SK-MEL-5 (cell line): ENCODE results near the gene GYS2. TPM values are rescaled to one million over a fixed set of nuclear protein-coding genes. Genes with fewer than 3 reads are reported as not detected.

ENCODE experiments used
- DNase-seq: peaks from one replicate; pipeline ENCODE4 v3.0.0-alpha.2; 2016; ENCODE audit warnings: low read depth, low spot score
- in situ Hi-C: cut with HindIII; loops from 2 replicates; pipeline ENCODE4 v1.10.0; 2016; ENCODE audit warnings: low sequenced_read_pairs, high pct_unique_total_duplicates, low pct_unique_long_range_greater_than_20kb
- total RNA-seq: library from RNA; depleted of rRNA; stranded (reverse); fragments of >200 nt; shearing (Covaris generic); gene quantifications from 2 replicates; pipeline ENCODE4 v1.2.3, GENCODE V29; 2014

GYS2 gene
- total RNA-seq, 1 experiment from 2014 or later, result not detected

DNA sequence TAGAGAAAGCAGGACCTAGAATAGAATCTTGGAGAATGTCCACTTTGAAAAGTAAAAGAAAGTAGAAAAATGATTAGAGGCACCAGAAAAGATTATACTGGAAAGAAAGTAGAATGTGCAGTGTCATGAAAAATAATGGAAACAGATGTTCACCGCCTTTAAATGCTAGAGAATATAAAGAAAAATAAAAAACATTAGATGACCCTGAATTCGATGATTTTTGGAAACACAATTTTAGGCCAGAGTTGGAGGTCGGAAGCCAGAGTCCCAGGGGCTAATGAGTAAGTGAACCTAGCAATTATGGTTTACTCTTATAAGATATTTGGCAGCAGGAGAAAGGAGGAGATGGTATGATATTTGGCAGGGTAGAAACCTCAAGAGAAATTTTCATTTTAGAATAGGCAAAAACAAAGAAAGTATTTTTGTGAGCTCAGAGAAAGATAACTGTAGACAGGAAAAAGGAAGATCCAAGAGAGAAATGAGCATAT is 37.7 kb downstream of the GYS2 start:
- DNase-seq, result no peak
- in situ Hi-C loops, result no loop called here

DNA sequence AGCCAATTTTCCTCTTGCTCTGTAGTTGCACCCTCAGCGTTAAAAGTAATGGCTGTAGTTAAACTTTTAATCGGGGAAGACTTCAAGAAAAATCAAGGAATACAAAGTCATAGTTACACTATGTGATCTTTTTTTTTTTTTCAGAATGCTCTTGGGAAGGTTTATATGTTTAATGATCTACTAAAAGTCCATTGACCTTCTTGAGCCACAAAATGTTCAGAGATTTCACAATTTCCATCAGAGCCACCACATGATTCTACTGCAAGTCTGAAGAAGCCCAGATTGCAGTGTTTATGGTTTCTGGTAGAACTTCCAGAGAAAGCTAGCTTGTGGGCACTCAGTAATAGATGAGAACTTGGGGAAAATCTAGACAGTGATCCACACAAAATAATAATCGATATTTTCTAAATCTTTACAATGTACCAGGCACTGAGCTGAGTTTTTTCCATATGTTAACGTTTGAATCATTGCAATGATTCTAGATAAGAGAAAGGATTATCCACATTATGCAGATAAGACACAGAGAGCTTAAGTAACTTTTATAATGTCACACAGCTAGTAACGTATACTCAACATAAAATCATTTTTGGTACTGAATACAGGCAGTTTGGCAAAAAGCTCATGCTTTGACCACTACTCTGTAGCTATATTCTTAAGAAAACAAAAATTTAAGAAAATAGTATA is 38.3 kb downstream of the GYS2 start:
- DNase-seq, result no peak
- in situ Hi-C loops, result no loop called here

DNA sequence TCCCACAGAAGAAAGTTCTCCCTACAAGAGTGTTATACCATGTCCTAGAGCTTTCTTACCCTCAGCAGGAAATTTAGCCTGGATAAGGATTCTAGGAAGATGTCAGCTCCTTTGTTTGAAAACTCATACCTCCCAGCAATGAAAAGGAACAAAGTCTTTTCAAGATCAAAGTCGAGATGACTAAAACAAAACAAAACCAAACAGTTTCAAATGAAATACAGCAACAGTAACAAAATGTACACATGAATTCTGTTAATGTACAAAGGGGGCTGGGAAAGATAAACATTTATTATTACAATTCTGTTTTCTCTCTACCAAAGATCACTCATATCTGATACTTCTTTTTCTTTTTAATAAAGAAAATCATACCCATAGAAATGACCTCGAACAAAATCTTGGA is 41.8 kb downstream of the GYS2 start:
- in situ Hi-C loops, result no loop called here
- no peak for DNase-seq

DNA sequence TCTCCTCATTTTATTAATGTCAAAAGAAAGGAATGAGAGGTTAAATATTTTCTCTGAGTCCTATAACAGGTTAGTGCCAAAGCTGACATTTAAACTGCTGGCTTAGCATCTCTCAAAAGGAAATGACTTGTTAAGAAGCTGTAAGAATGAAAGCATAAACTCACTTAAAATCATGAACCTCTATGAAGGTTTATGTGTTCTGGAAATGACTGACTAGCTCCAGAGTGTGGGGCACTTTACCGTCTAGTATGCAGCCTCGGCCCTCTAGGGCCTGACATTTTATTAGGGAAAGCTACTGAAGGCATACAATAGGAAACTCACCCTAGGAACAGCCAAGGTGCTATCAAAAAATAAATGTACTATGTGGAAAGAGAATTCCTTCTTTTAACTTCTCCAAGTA is 43.5 kb downstream of the GYS2 start:
- no peak for DNase-seq
- in situ Hi-C loops, result no loop called here

DNA sequence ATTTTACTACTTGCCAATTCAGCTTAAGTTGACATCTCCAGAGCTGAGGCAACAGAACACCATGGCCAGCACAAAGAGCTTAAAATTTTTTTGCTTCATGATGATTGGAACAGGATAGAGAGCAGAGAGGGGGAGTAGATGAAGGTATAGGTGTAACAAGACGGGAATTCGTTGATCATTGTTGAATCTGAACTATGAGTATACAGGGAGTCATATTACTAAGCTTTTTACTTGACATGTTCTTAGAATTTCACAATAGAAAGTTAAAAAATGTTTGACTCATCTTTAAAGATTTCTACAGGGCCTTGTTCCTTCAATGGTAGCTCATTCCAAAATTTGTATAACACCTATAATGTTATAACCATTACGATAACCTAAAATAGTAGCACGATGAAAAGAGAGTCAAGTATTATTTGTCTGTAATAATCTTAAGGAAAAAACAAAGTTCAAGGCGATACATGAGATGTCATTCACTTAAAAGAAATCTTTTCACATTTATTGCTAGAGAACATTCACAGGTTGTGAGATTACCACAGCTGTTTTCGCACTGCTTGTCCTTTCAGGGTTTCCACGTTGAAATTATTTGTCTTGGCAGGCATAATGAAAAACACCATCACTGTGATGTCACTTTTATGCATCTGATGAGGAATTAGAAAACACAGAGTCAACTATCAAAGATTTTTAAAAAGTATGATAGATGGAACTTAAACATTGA is 44.6 kb downstream of the GYS2 start:
- in situ Hi-C loops, result no loop called here
- no peak for DNase-seq

DNA sequence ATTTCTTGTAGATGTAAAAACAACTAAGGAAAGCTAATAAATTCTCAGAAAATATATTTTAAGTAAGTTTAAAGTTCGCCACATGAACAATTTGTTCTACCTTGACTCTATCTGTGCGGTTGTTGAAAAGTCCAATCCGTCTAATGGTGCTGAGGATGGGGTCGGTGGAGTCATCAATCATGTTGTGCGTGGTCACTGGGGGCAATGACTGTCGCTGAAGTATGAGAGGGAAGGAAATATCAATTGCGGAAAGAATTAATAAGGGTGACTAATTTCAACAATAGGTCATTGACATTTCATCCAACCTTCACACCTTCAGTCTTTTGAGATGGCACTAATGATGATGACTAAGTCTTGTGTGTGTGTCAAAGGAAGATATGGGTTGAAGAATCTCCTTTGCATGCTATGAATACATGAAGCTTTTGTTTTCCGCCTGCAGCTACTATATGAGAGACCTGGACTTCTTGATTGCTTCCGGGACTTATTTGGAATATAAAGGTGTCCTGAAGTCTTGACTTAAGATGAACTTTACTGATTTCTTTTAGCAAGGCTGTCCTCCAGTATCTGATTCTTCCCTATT is 46.5 kb downstream of the GYS2 start:
- no peak for DNase-seq
- in situ Hi-C loops, result no loop called here

DNA sequence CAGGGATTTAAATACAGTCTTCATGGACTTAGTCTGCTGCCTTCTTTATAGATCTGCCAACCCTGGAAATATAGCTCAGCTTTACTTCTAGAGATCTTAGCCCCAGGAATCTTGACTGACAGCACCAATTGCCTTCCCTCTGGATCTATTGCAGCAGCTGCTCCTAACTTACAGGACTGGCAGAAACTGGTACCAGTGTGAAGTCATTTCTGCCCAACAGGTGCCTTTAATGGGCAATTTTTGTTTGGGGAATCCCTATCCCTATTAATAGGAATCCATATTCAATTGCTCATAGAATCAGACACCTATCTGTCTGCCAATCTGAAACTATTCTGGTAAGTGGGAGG is 51.3 kb downstream of the GYS2 start:
- DNase-seq, result no peak
- in situ Hi-C loops, result no loop called here

DNA sequence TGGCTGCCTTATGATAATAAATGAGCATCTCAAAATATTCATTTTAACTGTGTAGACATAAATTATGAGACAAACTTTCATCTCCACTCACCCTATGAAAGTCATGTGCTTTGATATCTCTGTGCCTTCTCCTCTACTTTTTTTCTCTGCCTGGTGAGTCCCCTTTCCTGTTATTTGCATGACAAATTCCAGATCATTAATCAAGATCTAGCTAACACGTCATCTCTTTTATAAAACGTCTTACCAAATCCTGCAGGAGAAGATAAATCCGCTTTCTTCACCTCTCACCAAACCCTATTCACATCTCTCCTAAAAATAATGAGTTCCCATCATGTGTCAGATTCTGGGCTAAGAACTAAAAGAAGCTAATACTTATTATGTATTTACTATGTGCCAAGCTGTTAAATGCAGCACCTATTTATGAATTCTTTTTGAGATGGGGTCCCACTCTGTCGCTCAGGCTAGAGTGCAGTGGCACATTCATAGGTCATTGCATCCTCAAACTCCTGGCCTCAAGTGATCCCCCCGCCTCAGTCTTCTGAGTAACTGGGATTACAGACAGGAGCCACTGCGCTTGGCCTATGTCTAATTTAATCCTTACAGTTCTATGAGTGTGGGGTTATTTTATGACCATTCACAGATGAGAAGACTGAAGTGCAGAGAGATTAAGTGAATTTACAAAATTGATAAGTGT is 51.9 kb downstream of the GYS2 start:
- in situ Hi-C loops, result no loop called here
- DNase-seq, result no peak

DNA sequence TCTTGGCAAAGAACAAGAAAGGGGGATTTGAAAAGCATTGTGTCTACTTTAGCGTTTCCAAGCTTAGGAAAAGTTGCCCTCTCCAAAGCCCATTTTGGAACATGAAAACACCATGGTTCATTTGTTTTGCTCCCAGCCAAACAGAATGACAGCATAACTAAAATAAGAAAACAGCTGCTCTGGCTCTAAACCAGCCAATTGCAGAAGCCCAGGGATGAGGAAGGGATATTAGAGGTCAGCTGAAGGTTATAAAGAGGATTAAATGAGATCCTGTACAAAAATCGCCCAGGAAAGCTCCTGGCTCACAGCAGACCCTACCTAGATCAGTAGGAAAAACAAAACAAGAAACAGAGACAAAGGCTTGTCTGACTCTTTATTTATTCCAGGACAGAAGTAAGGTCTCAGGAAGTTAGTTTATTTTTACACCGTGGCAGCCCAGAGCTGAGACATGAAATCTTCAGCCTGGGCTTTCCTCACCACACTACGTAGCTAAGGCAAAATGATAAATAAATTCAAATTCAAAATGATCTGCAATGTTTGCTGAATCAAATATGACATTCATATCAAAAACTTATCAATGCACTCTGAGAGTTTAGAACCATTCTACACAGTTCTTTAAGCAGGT is 52.7 kb downstream of the GYS2 start:
- in situ Hi-C loops, result no loop called here
- DNase-seq, result no peak

DNA sequence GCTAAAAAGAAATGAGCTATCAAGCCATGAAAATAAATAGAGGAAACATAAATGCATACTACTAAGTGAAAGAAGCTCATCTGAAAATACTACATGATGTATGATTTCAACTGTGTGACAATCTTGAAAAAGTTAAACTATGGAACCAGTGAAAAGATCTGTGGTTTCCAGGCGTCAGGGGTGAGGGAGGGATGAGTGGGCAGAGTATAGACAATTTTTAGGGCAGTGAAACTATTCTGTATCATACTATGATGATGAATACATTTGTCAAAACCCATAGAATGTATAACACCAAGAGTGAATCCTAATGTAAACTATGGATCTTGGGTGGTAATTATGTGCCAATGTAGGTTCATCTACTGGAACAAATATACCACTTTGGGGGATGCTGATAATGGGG is 57.2 kb downstream of the GYS2 start:
- in situ Hi-C loops, result no loop called here

DNA sequence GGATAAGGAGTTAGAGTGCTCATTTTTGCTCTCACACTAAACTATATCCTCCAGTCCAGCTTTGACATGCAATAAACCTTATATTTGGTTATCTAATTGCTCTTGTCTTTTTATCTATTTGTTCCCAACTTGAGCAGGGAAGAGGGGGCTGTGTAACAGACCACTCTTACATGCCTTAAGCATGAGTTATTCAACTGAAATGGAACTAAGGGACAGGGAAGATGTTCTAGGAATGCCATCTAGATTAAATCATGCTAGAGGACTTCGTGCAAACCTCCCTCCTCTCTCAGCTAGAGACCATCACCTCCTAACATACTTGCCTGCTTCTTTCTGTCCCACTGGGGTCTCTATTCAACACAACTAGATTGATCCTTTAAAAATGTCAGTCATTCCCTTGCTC is 57.9 kb downstream of the GYS2 start:
- in situ Hi-C loops, result no loop called here

More for the DNA sequence above, 57.2 kb downstream of the GYS2 start:
- DNase-seq, result no peak

DNA sequence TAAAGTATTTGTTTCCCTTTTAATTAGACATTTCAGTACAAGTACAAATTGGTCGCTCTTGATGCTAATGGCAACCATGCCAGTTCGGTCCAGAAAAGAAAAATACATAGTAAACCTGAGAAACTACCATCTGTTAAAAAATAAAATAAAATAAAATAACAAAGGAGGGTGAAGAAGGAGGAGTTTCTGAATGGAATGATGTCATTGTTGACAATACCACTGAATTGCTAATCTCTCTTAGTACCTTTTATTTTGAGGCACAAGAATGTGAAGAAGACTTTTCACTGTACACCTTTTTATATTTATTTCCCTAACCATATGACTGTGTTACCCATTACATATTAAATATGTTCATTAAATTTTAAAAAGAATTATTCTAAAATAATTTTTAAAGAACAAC is 59.1 kb downstream of the GYS2 start:
- in situ Hi-C loops, result no loop called here
- DNase-seq, result no peak

More for the DNA sequence above, 57.9 kb downstream of the GYS2 start:
- DNase-seq, result no peak

DNA sequence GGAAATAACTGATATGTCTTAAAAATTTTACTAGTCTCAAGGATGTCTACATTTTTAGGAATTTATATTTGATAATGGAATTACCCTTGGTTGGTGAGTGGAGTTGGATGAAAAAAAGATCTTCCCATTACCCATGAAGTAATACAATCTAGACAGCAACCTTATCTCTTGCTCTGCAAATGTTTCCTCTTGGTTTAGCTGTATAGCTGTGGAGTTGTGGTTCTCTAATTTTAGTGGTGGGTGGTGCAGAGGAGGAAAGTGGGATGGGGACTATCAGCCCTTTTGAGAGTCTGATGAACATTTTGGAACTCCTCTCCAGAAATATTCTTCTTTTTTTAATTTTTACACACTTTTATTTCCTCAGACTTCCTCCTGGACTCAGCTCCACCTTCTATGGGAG is 61.5 kb downstream of the GYS2 start:
- DNase-seq, result no peak
- in situ Hi-C loops, result no loop called here

DNA sequence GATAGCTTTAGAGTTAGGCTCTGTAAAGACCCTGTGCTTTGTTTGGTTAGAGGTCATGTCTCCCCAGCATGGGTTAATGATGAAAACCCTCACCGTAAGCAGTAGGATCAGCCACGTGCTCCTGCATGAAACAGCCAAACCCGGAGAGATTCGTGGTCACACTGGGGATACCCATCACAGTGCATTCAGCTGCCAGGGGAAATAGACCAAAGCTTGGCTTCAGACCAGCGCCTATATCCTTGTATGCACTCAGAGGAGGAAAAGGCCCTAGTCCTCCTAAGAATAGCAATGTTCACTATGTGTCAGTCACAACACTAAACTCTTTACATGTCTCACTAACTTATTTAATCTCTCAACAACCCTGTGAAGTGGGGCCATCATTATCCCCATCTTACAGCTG is 62.2 kb downstream of the GYS2 start:
- in situ Hi-C loops, result no loop called here
- DNase-seq, result no peak

DNA sequence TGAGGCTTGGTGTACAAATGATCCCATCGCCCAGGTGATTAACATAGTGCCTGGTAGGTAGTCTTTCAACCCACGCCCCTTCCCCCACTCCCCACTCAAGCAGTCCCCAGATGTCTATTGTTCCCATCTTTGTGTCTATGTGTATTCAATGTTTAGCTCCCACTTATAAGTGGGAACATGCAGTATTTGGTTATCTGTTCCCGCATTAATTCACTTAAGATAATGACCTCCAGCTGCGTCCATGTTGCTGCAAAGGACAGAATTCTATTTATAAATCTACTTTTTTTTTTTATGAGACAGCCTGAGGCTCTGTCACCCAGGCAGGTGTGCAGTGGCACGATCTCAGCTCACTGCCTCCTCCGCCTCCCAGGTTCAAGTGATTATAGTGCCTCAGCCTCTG is 62.9 kb downstream of the GYS2 start:
- no peak for DNase-seq

DNA sequence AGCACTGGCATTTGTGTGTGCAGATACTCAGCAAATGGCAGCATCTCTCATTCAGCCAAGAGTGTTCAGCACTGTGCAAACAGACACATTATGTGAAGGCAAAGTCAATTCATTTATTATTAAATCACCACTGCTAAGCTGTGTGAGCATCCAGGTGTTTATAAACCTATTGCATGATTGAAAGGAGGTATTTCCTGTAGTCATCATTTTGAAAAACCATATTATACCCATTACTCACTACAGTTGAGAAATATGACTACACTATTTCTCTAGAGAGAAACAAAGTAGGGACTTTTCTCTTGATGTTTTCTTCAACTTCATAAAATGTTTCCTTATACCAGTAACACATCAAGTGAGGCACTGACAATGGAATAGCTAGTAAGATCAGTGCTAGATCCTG is 64.8 kb downstream of the GYS2 start:
- DNase-seq, result no peak
- in situ Hi-C loops, result no loop called here

More for the DNA sequence above, 62.9 kb downstream of the GYS2 start:
- in situ Hi-C loops, result no loop called here

DNA sequence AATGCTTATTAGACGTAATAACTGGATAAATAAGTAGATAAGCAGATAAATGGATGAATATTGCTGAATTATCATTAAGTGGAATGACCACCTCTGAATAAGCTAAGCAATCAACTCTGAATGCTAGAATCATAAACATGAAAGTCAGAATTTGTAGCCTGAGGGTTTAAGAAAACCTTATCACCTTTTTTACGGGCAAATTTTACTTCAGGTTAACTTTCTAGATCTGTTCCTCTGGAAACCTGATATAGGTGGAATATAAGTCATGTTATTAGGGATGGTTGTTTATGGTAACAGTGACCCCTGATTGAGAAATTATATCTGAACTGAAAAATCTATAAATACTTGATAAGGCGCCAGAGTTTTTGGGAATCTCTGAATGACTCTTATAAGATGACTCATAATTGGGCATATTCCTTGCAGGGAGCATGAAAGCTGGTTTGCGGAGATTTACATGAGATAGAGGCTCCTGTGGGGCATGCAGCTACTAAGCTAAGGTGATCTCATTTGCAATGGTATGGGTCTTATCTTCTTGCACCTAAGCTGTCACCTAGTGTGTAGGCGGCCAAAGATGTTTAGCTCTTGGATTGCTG is 66.5 kb downstream of the GYS2 start:
- DNase-seq, result no peak
- in situ Hi-C loops, result no loop called here

DNA sequence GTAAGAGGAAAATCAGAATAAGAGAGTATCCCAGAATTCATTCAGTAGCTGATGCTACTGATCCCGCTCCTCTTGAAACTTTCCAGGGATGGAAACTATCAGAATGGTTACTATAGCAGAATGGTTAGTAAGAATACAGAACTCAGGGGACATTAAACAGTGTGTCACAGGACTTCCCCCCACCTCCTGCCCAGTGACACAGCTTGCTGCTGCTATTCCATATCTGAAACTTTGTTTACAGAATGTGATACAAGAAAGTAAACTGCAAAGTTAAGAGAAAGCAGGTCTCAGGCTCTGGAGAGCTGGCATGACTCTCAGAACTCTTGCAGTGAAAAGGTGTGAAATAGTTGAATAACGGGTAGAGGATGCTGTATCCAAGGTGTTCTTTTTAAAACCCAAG is 75.2 kb downstream of the GYS2 start:
- in situ Hi-C loops, result no loop called here
- DNase-seq, result no peak
